Activated CD4-positive, alpha-beta T cell treated with anti-CD3 and anti-CD28 coated beads, Interleukin-2, Interleukin-6, amounts not matched to agents 100 ng/mL and 50 ng/mL, durations not matched to agents 16 hours and 8 hours (primary cell): ENCODE measurements around the gene PPOX.

ENCODE experiments used
- DNase-seq: peaks from one replicate; pipeline ENCODE4 v3.0.0-alpha.2; 2020

PPOX gene

DNA sequence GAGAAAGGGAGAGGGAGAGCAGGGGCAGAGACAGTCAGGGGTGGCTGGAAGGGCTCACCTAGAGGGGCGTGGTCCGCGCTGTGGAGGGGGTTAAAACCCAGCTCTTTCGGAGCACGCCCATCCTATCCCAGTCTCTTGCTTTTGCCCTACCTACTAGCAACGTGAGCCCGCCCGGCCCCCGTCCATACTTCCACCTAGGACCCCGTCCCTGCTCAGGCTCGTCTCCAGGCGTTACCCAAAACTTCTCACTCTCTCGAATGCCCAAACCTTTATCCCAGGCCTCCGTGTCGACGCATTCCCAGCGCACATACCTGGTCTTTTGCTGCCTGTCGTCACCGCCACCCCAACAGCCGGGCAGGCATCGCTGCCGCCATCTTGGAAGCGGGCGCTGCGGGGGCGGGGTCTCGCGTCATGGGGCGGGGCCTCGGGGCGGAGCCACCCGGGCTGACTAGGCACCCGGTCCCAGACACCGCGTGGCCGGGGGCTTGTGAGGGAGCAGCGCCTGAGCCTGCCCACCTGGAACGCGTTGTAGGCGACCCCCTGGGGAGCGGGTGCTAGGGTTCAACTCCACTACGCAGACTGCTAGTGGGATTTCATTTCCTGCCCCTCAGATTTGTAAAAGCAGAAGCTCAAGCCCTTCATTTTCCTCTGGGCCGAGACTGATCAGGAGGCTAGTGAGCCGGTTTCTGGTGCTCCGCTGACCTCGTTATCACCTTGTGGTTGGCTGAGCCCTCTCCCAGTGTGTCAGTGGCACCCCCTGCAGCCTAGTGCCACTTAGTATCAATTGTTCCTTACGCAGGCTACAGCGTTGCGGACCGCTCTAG is 11.1 kb downstream of the PPOX start, which contains the start of gene B4GALT3:
TSS of gene B4GALT3 (minus strand) at position 396 of the 824 bp plus-strand sequence. CDS start 1,447 bp downstream, outside the sequence.
- DNase-seq: peak; percentile 97

DNA sequence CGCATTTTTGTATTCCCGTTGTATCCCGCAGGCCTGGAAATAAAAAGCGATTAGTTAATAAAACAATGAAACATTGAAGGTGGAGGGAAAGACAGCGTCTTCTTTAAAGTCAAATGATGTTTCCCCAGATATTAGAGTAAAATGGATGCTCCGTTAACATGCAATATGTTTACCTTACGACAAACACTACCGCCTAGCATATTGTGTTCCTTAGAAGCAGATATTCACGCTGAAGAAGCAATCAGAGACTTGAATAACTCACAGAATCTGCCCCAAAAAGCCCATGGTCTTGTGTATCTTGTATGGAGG is 11.7 kb downstream of the PPOX start:
- DNase-seq: no peak

DNA sequence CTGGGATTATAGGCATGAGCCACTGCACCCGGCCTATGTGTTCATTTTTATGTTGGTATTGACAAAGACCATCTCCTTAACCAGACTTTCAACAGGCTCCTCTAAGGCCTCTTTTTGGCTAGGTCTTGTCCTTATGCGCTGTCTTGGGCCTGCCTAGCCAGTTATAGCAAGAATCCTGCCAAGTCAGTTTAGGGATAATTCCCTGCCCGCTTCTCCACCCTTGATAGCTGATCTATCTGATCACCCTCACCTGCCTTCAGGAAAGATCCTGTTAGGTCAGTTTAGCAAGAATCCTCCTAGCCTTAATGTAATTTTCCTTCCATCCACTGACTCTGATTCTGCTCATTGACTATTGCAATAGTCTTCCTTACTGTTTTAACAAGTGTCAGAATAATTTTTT is 13.5 kb downstream of the PPOX start:
- DNase-seq: no peak

DNA sequence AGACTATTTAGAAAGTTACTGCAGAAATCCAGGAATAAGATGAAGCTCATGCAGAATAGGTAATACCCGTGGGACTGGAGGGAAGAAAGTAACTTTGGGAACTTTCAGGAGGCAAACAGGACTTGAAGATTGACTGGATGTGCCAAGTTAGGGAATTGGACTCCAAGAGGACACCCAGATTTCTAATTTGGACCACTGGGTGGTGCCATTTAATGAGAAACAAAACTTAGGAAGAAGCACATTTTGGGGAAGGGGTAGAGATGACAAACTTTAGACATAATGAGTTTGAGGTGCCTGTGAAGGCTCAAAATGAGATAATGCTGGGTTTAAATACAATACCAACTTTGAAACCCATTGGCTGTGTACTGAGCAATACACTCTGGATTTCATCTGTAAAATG is 14.4 kb downstream of the PPOX start:
- peak; percentile 42 for DNase-seq

DNA sequence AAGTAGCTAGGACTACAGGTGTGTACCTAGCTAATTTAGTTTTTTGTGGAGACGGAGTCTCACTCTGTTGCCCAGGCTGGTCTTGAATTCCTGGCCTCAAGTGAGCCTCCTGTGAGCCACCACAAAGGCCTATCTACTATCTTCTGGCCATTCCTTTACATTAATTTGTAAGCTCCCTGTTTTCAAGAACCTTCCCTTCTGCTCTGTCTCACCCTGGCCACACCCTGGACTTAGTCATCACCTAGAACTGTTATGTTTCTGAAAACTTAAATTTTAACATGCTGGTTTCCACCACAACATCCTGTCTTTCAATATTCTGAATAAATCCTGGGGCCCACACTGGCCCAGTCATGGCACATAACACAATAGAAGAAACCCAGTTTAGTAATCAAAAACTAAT is 16.0 kb downstream of the PPOX start:
- peak; percentile 87 for DNase-seq

DNA sequence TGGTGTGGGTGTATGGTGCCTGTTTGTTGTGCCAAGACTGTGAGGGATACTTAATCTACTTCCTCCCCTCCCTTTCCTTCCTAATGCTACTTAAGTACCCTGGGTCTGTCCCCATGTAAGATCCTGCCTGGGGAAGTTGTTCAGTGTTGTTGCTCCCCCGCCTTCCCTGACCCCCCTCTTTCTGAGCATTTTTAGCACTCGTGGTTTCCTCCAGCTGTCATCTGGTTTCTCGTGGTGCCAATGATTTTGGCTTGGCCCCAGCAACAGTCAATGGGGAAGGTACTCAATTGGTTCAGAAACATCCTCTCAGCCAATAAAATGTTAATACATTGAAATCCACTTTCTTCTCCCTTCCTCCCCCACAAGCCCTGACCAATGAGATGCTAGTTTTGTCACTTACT is 19.1 kb downstream of the PPOX start:
- peak; percentile 87 for DNase-seq

DNA sequence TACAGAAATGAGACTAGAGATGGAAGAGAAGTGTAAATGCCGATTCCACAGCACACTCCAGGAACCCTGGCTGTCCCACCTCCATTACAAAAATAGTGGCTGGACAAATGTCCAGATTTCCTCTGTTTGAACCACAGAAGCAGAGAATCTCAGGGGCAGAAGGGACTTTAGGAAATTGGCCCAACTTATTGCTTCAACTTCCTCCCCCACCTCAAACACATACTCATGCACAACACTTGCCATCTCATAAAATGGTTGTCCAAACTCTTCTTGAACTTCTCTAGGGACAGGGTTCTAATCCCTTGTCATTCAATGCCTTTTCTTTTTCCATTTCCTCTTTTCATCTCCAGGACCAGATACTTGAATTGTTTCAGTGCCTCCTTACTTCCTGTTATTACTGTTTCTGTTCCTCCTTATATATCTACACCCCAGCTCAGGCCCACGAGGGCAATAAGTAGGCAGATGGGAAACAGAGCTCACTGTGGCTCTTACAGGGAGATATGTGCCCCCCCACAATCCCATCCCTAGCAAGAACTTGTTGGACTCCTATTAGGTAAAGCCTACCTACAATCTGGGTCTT is 19.6 kb downstream of the PPOX start:
- DNase-seq: no peak

DNA sequence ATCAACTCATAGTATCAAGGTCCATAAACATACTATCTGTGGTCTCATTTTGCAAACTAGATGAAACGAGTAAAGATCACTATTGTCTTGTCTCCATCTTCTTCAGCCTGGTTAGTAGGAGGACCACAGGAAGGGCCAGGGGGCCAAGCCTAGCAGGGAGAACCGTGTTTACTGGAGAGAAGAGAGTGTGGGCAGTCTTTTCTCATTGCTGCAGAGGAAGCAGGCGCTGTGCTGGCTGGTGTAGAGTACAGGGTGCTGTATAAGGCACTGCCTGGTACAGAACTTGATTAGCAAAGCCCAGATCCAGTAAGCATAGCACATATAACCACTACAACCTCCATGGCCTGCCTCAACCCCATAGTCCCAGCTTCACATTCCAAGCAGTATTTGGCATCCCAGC is 21.1 kb downstream of the PPOX start:
- DNase-seq: no peak

DNA sequence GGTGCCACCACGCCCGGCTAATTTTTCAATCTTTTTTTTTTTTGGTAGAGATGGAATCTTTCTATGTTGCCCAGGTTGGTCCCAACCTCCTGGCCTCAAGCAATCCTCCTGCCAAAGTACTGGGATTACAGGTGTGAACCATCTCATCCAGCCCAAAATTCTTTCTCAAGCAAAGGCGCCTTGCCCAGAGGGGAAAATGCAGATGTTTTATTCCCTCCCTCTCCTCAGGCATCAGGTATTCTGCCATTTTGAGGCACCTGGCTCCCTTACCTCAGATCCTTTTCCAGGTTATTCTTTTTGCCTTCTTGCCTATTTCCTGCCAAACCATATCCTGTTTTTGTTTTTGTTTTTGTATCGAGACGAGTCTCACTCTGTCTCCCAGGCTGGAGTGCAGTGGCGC is 22.2 kb downstream of the PPOX start:
- DNase-seq: no peak

DNA sequence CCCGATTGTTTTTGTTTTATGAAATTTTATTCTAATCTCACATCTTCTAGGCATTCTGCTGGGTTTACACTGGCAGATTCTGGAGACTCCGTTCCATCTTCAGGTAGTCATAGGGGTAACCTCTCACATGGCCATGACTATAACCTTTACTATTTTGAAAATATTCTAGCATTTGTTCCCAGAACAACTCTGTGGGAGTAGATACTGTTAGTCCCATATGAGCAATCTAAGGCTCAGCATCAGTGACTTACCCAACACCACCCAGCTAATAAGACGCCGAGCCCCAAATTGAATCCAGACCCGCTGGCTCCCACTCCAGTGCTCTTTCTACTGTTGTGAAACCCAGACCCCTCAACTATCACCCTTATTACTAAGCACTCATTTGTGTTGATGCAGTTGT is 22.8 kb downstream of the PPOX start:
- DNase-seq: no peak

DNA sequence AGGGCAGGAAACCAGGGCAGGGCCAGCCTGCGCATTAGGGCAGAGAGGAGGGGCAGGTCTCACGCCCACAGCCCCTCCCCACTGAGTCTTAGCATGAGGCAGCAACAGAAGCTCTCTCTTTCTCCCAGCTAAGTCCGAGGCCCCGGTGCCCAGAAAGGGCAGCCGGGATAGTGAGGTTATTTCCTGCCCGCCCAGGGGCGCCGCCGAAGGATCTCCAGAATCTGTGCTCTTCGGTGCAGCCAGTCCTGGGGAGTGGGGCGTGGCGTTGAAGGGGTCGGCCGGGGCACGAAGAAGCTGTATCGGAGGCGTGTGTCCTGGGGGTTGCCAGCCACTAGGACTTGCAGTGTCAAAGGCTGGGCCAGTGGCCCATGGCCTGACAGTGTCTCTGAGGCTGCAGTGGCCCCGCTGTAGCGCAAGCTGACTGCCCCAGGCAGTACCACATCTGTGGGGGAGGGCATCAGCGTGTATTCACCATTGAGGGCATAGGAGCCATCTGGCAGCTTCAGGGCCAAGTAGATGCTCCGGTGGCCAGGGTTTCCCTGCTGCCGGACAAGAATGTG is 24.8 kb downstream of the PPOX start:
- no peak for DNase-seq

DNA sequence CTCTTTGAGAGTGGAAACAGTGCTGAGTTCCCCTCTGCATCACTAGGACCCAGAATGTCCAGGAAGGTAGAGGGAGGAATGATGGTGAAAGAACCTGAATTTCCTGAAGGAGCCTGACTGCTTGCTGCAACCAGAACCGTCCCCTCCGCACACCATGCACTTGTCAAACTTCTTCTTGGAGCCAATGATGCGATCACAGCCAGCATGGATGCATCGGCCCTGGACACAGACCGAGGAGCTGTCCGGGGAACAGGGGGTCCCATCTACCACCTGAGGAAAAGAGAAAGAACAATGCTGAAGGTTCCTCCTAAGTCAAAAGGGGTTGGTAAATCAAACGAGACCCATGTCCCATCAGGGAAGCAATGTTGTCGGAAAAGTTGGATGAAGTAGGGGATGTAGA is 25.7 kb downstream of the PPOX start:
- no peak for DNase-seq

DNA sequence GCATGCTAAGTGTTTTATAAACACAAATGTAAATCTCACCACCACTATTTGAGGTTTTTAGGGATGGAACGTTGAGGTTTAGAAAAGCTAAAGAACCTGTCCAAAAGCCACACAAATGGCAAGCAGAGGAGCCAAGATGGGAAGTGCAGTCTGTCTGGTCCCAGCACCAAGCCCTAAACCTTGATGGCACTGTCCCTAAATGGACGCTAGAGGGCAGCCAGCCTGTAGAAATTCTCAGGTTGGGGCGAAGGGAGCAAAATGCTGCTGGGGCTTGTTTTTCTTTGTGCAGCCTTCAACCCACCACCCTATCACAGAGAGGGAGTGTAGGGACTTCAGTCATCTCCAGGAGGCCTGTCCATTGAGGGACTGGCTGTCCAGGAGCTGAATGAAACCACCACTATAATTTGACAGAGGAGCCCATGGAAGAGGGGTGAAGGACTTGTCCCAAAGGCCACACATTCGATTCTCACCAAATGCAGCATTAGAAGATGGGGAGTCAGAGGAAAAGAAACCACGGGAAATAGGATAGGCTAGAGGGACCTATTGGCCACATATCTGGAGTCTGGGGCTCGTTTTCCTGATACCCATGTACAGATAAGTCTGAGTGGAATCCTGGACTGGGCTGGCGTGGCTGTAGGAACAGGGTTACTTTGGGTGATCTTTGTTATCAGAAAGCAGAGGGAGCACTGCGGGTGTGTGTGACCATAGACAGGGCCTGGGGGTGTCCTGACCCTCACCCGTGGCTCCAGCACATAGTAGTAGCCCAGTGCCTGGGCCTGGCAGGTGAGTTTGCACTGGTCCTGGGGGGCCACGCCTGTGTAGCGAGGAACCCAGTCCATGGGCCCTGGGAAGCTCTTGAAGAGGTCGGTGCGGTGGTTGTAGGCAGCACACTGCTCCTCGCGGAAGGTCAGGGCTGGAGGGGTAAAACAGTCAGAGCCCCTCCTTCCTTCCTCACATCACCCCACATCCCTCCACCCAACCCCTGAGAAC is 26.5 kb downstream of the PPOX start:
- peak; percentile 82 for DNase-seq

DNA sequence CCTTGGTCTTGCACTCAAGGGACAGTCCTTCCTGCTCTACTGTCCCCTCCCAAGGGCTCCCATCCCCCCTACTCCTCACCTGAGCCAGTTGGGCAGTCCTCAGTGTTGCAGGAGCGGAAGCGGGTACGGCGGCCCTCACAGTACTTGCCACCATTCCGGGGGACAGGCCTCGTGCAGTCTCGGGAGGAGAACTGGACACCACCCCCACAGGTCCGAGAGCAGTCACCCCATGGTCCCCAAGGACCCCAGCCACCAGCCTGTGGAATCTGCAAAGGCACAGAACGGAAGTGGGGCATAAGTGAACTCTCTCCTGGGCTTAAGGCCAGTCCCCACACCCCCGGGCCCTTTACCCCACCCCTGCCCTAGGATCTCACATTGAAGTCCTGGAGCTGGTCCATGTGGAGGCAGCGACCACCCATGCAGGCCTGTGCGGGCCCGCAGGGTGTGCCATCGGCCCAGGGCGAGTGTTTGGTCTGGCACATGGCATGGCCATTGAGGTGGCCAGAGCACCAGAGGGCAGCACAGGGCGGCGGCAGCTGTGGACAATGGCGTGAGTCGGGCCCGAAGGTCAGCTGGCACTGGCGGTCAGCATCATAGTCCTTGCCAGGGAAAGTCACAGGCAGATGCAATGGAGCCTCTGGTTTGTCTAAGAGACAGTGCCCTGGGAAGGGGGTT is 27.5 kb downstream of the PPOX start:
- DNase-seq: no peak

DNA sequence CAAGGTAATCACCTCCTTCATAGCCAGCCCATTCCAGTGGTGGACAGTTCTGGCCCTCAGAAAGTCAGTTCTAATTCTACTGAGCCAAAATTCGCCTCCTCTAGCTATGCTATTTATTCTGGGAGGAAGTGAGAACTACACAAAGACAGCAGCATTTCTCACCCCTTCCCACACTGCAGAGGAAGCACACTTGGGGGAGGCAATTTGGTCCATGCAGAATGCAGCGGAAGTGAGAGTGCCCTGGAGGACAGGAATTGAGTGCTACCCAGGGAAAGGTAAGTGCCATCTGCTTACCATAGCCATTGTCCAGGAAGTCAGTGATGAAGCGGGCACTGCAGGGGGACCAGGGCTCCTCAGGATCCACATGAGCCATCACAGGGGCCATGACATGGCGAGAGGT is 28.9 kb downstream of the PPOX start:
- no peak for DNase-seq

DNA sequence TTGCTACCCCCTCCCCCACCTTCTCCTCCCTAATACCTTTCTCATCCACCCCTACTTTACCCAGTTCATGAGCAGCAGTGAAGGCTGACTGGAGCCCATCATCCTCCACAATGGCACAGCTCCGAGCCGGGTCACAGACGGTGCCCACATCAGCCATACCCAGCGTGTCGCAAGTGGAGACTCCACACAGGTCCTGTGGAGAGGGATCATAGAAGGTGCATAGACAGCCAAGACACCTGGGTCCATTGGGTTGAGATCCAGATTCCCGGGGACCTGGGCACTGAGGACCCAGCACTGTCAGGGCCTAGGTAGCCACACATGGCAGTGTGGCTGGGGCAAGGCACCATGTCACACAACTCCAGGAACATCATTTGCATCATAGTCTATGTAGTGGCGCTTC is 29.9 kb downstream of the PPOX start:
- no peak for DNase-seq

DNA sequence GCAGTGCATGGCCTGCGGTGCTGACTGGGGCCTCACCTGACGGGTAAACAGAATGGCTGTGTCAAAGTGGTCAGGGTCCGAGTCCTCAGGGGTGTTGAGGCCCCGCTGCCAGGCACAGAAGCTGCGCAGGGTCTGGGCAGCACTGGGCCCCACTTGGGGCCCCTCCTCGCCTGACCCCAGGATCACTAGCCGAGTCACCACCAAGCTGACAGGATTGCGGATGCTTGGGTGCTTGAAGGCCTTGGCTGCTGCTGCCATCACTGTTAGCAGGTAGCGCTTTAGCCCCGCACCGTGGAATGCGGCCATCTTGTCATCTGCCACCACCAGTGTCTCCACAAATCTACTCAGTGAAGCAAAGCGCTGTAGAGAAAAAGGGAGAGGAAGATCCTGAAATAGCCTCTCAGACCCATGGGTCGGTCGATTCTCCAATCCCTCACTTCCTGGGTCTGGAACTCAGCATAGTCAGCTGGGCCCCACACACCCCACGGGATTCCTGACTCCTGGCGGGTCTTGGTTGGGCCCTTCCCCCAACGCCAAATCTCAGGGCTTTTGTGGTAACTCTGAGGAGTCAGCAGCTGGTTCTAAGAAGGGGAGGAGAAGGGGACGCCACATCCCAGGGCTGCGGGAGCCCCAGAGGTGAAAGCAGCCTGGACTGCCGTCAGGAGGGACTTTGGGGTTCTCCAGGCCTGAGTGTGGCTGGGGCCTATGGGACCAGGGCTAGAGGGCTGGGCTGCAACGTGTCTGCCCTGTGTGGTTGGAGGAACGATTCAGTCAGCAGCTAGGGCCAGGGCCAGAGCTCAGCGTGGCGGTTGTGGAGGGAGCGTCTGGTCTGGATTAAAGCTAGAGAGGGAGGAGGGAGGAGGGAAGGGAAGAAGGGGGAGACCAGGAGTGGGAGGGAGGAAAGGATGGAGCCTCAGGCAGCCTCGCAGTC is 30.6 kb downstream of the PPOX start:
- no peak for DNase-seq

DNA sequence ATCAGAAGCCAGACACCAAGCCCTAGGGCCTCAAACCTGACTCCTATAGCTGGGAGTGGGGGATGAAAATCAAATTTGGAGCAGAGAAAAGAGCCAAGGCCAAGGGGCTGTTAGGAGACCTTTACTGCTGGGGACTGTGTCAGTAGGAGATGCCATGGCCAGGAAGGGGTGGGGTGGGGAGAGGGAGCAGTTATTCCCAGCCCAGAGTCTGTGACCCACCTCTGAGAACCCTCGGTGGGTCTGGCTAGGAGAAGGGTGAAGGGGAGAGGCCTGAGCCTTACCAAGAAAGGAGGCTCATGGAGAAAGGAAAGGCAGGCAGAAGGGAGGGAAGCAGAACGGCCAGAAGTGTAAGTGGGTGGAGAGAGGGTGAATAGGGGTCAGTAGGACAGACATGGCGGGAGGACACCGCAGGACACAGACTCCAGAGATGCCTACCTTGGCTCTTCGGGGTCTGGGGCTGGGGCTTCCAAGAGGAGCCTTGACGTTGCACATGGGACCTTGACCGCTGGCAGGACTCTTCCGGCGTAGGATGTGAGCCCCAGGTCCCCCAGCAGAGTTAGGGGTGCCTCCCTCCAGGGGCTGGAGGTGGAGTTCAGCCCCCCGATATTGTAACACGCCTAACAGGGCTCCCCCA is 31.5 kb downstream of the PPOX start:
- no peak for DNase-seq

DNA sequence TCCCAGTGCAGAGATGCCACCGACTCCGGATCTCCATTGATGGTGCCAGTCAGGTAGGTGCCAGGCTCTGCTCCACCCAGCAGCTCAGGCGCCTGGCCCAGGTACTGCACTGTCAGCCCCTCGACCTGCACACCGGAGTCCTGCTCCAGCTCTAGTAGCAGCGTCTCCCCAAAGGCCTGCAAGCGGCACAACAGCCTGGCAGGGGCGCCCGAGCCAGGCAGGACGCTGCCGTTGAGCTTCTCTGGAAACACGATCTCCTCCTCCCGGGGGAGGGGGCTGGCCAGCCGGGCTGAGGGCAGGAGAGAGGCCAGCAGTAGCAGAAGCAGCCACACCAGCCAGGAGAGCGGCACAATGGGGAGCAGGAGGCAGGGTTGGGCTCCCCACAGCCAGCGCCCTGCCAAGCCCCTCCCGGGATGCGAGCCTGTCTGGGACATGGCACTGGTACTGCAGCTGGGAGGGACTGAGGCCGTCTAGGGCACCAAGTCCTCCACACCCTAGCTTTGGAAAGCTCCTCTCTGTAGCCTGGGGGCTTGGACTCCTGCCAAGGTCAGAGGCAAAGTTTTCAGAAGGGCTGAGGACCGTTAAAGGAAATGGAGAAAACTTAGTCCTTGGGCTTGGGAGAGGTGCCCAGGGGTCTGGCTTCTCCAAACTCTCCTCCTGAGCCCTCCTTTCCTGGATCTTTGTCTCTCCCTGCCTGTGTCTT is 32.1 kb downstream of the PPOX start:
- DNase-seq: no peak

DNA sequence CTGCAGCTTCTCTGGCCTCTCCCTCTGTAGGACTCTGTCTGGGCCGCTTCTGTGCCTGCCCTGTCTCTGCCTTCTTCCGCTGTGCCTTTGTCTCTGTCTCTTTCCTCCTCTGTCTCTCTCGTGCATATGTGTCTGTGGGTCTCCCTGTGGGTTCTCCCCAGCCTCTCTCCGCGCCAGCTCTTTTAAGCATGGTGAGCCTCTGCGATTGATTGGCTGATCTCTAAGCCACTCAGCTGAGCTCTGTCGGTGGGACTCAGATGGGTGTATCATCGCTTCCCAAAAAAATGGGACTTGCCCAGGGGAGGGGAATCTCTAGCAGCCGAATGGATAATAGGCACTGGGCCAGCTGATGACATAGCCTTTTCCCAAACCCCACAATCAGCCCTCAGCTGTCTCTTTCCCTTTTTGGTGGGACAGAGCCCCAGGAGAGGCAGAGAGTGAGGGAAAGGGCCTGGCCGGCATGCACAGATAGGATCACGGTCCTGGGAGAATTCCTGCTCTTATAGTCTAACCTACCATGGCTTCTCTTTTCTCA is 32.7 kb downstream of the PPOX start, which contains the start of gene ADAMTS4:
TSS of gene ADAMTS4 (minus strand) at position 158 of the 535 bp plus-strand sequence. CDS start 427 bp downstream, outside the sequence.
- no peak for DNase-seq
